GM19023 (cell line): ENCODE data around the gene CLK2.
"Not testable (repeated sequence)": the region's sequence is repeated elsewhere in the genome, so short reads cannot be mapped to it uniquely, and the experiment has no call there.

Experiments
- ATAC-seq: cut with Tn5 transposase; IDR thresholded peaks from one replicate; pipeline ENCODE4 v1.9.1; 2021; ENCODE audit warnings: mild to moderate bottlenecking, moderate library complexity; ENCODE audit not compliant: unreplicated experiment

Gene CLK2

GRCh38 chr1:155297384-155297783 is 24.1 kb upstream of the CLK2 start:
- no peak for ATAC-seq

GRCh38 chr1:155296661-155297060 is 23.4 kb upstream of the CLK2 start:
- no peak for ATAC-seq

GRCh38 chr1:155295942-155296267 is 22.6 kb upstream of the CLK2 start:
- ATAC-seq = no peak

- ATAC-seq = no peak
These were observed 22.1 kb upstream of the CLK2 start for GRCh38 chr1:155295183-155295941.

GRCh38 chr1:155294520-155295182 is 21.3 kb upstream of the CLK2 start:
- no peak for ATAC-seq

GRCh38 chr1:155293086-155293749 is 19.9 kb upstream of the CLK2 start:
- no peak for ATAC-seq

- not testable (repeated sequence) for ATAC-seq
These were observed 17.7 kb upstream of the CLK2 start for GRCh38 chr1:155291006-155291405.

- no peak for ATAC-seq
These were observed 14.8 kb upstream of the CLK2 start for GRCh38 chr1:155287987-155288543.

- ATAC-seq = no peak
These were observed 13.2 kb upstream of the CLK2 start for GRCh38 chr1:155286544-155286943.

GRCh38 chr1:155285631-155286044 is 12.3 kb upstream of the CLK2 start:
- ATAC-seq = no peak

- no peak for ATAC-seq
These were observed 11.8 kb upstream of the CLK2 start for GRCh38 chr1:155285063-155285462.

GRCh38 chr1:155284476-155284875 is 11.2 kb upstream of the CLK2 start:
- ATAC-seq = no peak

- no peak for ATAC-seq
These were observed 9.3 kb upstream of the CLK2 start for GRCh38 chr1:155282488-155283091.

- ATAC-seq = no peak
These were observed 6.0 kb upstream of the CLK2 start for GRCh38 chr1:155279268-155279667.

- ATAC-seq = no peak
These were observed 5.4 kb upstream of the CLK2 start for GRCh38 chr1:155278689-155279160.

- no peak for ATAC-seq
These were observed 4.8 kb upstream of the CLK2 start for GRCh38 chr1:155277902-155278688.

GRCh38 chr1:155277070-155277901 is 4.0 kb upstream of the CLK2 start, which contains the start of gene HCN3:
TSS of gene HCN3 (plus strand) at chr1:155277463. CDS start at chr1:155277591, 128 bp downstream.
- ATAC-seq = peak; percentile 64

GRCh38 chr1:155272466-155273342 is 600 bp downstream of the CLK2 start:
- ATAC-seq = peak; percentile 40
